ENCODE measurements around the gene CRADD.
"Not testable (repeated sequence)": the region's sequence is repeated elsewhere in the genome, so short reads cannot be mapped to it uniquely, and the experiment has no call there.

CRADD gene

DNA sequence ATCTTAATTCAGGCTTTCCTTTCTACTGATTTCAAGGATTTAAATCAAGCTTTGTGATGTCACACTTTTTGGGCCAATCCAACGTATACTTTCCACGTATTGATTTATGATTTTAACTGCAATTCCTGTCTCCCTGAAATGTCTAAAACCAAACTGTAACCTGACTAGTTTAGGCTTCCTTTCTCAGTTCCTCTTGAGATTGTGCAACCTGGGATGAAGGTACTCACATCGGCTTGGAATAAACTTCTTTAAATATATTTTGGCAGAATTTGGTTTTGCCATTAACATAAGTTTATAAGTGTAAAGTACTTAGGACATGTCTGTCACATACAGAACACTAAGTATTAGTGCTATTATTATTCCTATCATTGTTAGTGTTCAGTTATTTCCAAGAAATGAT, 224.6 kb downstream of the CRADD start:
- DNase-seq (ENCODE audit: low read depth) = no peak

DNA sequence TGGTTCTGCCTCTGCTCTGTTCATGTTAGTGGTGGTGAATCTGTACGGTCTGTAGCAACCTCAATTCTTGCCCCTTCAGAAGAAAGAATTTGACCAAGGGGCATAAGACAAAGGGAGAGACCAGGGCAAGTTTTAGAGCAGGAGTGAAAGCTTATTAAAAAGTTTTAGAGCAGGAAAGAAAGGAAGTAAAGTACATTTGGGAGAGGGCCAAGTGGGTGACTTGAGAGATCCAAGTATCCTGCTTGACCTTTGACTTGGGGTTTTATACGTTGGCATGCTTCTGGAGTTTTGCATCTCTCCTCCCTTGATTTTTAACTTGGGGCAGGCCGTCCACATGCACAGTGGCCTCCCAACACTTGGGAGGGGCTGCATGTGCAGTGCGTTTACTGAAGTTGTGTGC, 225.0 kb downstream of the CRADD start:
- no peak for DNase-seq (ENCODE audit: low read depth)

DNA sequence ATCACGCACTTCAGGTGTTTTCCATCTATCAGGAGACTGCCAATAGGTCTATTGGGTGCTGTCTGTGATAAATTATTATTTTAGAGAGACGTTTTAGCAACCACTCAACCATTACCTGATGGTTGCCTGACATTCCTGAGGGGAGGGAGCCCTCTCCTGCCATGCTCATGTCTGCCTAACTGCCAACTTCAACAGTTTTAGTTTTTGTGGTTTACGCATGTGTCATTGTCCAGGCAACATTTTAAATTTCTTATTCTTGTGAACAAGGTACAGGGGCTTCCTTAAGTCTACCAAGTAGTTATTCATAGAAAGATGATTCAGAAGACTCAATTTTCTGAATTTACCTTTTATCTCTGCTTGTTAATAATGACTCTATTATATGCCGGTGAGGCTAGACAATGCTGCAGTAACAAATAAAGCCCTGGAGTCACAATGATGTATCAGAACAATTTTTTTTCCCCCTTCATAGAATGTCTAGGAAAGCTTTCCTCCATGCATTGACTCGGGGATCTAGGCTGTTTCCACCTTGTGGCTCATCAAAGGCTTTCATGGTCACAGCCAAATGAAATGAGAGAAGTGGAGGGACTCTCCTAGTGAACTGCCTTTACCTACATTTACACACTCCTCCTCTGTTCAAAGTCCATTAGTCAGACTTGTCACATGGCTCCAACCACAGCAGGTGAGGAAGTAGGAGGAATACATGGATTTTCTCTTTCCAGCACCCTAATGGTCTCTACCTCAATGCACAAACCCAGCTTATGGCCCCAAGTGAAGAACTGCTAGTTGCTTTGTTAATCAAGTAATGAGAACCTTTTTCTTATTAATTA, 225.8 kb downstream of the CRADD start:
- no peak for DNase-seq (ENCODE audit: low read depth)

DNA sequence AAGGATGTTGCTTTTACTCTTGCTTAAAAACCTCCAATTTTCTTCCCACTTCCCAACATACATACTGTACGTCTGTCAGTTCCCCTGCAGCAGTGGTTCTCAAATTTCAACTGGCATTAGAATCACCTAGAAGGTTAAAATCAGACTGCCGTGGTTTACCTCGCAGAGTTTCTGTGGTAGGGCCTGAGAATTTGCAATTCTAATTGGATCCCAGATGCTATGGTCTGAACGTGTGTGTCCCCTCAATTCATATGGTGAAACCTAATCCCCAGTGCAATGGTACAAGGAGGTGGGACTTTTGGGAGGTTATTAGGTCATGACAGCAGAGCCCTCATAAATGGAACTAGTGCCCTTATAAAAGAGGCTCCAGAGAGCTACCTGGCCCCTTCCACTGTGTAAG, 226.9 kb downstream of the CRADD start:
- DNase-seq (ENCODE audit: low read depth) = no peak

DNA sequence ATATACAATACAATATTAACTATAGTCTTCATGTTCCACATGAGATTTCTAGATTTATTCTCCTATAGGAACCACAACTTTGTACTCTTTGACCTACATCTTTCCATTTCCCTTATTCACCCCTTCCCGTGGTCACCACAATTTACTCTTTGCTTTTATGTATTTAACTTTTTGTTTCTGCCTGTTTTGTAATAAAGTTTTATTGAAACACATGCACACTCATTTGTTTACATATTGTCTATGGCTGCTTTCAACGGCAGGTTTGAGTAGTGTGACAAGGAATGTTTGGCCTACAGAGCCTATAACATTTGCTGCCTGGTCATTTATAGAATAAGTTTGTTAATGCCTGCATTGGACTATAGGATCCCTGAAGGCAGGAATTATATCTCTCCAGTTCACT, 231.1 kb downstream of the CRADD start:
- DNase-seq (ENCODE audit: low read depth) = no peak

DNA sequence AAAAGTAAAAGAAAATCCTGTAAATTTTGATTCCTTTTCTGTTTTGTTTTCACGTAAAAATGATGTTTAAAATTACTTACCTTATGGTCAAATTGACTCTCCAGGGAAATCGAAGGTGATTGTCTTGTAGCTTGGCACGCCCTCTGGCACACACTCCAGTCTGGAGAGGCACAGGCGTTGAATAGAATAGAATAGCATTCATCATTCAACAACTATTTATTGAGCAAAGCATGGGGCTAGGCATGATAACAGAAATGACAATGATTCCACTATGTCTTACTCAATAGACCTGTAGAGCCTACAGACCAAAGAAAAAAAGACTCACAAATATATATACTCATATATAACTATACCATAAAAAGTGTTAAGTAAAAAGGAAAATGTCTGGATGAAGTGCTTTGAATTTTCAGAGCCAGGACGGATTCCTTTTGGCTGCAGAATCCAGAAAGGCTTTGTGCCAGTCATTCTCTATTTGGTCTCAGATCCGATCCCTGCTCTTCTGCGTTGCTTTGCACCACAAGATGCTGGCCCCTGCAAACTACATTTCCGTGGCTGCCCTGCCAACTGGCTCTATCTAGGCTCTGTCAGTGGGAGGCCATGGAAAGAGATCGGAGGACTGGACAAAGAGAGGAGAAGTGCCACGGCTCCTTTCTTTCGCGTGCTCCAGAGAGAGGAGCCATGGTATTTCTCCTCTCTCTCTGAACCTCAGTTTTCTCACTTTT, 231.8 kb downstream of the CRADD start:
- no peak for DNase-seq (ENCODE audit: low read depth)

DNA sequence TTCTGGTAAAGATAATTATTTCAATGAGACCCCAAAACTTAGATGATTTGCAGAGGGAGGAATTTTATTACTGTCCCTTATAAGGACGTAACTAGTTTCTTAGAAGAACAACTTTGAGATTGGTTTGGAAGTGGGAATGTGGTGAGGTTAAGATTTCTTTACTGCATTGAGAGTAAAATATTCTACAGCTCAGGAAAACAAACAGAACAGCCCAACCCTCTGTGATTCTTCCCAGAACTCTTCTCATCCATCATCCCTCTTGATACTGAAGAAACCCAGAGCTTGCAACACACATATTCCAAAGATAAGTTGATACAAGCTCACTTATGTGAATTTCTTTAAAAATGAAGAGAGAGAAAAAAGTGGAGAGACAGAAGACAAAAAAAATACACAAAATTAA, 234.2 kb downstream of the CRADD start:
- no peak for DNase-seq (ENCODE audit: low read depth)

DNA sequence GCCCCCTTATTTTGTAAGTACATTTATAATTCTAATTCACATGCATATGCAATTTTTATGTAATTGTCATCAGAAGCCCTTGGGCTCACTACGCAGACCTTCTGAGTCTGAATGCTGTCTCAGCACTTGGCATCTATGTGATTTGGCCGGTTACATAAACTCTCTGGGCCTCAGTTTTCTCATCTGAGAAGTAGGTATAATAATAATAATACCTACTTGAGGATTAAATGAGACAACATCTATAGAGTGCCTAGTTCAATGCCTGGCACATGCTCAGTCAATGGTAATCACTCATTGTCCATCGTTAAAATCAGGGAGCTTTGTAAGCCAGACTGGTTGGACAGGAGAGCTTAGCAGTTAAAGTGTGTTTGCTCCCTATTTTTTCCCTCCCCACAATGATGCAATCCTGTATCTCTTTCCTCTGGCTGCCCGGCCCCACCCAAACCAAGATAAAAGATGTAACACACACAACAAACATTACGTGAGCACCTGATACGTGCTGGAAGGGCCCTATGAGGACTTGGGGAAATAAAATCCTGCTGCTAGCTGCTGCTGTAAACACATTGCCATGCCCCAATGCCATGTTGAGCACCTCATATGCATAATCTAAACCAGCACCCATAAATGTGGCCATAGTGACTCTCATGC, 235.0 kb downstream of the CRADD start:
- no peak for DNase-seq (ENCODE audit: low read depth)

DNA sequence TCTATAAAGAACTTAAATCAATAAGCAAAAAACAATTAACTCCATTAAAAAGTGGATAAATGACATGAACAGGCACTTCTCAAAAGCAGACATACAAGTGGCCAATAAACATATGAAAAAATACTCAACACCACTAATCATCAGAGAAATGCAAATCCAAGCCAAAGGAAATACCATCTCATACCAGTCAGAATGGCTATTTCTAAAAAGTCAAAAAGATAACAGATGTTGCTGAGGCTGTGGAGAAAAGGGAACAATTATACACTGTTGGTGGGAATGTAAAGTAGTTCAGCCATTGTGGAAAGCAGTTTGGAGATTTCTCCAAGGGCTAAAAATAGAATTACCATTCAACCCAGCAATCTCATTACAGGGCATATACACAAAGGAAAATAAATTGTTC, 236.7 kb downstream of the CRADD start:
- no peak for DNase-seq (ENCODE audit: low read depth)

DNA sequence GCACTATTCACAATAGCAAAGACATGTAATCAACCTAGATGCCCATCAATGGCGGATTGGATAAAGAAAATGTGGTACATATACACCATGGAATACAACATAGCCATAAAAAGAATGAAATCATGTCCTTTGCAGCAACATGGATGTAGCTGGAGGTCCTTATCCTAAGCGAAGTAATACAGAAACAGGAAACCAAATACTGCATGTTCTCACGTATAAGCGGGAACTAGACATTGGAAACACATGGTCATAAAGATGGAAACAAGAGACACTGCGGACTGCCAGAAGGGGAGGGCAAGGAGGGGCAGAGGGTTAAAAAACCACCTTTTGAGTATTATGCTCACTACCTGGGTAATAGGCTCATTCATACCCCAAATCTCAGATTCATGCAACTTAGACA, 237.1 kb downstream of the CRADD start:
- DNase-seq (ENCODE audit: low read depth) = no peak

DNA sequence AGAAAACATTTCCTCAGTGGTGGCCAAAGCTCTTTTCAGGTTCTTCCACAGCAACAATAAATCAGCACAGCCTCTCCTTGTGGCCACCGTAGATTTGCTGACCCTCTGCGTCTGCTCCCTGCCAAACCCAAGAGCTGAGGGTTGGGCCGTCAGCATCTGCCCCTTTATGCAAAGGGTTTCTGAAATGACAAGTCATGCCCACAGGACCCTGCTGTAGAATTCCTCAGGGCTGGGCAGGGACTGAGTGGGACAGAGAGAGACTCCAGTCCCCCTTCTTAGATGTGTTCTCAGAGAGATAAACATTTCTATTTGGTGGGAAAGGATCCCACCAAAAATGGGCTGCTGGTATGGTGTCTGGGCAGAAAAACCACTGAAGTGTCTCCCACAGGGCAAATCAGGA, 238.2 kb downstream of the CRADD start:
- no peak for DNase-seq (ENCODE audit: low read depth)

DNA sequence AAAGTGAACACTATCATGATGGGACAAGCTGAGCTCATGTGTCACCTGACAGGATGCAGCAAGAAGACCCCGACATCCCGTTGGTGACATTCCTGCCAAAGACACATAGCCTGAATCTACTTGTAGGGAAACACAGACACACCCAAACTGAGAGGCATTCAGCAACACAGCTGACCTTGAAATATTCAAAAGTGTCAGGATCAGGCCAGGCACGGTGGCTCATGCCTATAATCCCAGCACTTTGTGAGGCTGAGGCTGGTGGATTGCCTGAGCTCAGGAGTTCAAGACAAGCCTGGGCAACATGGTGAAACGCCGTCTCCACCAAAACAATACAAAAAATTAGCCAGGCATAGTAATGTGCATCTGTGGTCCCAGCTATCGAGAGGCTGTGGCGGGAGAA, 239.2 kb downstream of the CRADD start:
- no peak for DNase-seq (ENCODE audit: low read depth)

DNA sequence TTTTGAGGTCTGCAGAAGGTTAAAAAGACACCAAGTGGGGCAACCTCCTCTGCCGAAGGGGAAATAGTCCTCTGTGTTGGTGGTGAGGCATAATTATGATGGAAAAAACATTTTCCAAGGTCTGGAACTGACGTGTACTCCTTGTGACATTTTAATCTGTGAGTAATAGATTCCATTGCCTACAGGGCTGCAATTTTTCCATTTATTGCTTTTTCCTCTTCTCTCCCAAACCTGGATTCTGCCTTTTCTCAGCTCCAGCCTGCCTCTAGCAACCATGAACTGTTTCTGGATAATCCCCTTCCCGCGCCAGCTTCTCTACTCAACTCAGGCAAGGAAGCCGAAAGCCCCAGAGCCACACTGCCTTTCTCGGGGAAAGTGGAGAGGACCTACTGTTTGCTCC, 241.1 kb downstream of the CRADD start:
- DNase-seq (ENCODE audit: low read depth) = no peak

DNA sequence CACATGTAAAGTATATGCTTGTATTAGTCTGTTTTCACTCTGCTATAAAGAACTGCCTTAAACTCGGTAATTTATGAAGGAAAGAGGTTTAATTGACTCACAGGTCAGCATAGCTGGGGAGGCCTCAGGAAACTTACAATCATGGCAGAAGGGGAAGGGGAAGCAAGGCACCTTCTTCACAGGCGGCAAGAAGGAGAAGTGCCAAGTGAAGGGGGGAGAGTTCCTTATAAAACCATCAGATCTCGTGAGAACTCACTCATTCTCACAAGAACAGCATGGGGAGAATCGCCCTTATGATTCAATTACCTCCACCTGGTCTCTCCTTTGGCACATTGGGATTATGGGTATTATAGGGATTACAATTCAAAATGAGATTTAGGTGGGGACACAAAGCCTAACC, 241.7 kb downstream of the CRADD start:
- no peak for DNase-seq (ENCODE audit: low read depth)

DNA sequence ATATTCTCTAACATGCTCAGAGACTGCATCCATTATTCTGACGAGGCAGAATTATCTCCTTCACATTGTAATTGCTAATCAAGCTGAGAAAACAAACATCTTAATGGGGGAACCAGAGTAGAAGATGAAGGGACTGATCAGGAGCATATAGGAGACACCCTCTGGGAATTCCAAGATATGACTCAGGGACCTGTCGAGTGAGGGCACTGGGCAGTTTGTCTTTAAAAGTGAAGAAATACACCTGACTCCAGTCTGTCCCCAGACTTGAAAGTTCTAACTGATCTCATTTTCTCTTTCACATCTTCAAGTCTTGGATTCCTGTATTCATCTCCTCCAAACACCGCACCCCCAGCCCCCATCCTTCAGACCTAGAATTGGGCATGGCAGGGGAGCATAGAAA, 244.3 kb downstream of the CRADD start:
- no peak for DNase-seq (ENCODE audit: low read depth)

DNA sequence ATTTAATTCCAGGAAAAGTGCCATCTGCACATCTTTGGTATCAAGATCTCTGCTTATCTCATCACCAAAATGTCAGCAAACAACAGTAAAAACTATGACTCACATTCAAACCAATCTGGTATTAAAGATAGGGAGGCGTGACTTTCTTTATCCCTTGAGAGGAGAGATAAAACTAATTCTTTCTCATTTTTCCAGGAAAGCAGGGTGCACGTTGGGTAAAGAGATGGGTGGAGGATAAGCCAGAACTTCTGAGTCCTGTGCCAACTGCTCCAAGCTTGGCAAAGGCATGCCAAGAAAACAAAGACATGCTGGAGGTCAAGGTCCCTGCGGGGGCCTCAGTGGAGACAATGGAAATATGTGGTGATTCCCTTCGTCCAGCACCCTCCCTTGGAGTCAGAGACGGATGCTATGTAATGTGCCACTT, 245.4 kb downstream of the CRADD start:
- no peak for DNase-seq (ENCODE audit: low read depth)

DNA sequence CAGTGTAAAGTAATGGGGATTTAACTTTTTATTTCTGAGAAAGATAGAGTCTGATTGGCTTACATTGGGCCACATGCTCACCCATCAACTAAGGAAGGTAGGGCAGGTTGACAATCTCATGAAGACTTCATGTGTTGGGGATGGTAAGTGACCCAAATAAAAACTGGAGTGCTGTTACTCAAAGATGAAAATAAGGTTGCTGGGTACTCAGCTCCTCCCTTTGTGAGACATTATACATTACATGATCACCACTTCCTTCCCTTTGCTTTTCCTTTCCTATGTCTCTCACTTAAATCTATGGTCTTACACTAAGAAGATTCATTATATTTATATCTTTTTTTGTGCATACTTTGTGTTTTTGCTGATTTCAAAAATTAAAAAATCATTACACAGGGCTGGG, 247.2 kb downstream of the CRADD start:
- DNase-seq (ENCODE audit: low read depth) = no peak

DNA sequence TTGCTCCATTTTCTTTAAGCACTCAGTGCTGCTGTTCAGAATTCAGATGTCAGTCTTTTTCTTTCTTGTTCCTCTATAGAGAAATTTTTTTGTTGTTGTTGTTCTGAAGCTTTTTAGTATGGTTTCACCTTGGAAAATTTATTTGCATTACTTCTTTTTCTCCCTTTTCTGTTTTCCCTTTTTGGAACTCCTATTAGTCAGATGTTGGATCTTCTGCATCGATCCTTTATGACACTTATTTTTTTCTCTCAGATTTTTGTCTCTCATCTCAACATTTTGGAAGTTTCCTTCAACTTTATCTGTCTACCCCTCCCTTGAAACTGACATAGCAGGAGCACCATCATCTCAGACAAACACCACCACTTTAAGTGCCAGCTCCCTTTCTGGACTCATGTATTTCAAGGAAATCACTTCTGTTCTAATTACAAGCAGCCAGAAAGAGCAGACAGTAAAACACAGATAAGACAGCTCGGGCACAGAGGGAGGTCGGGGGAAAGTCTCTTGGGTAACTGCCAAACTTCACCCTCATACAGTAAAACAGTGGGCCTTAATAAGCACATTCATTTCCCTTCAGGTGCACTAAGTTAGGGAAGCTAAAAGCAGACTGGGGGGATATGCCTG, 248.5 kb downstream of the CRADD start:
- no peak for DNase-seq (ENCODE audit: low read depth)

DNA sequence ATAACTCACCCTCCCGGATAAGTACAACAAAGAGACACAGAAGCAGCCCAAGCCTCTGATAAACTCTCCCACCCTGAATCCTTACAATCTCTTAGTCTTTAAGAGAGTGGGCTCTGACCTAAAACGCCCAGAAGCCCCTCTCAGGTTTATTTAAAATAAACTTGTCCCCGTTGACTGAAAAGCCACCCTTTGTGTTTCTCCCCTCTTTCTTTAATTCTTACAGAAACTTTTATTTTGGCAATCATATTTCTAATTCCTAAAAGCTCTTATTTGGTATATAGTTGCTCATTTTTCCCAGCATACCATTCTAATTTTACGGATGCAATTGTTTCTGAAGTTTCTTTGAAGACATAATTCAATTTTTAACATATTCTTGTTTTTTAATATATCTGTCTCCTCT, 249.1 kb downstream of the CRADD start:
- no peak for DNase-seq (ENCODE audit: low read depth)

DNA sequence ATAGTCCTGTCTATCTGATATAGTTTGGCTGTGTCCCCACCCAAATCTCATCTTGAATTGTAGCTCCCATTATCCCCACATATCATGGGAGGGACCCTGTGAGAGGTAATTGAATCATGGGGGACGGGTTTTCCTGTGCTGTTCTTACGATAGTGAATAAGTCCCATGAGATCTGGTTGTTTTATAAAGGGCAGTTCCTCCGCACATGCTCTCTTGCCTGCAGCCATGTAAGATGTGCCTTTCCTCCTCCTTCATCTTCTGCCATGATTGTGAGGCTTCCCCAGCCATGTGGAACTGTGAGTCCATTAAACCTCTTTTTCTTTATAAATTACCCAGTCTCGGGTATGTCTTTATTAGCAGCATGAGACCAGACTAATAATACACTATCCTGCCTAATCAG, 251.9 kb downstream of the CRADD start:
- DNase-seq (ENCODE audit: low read depth) = not testable (repeated sequence)

DNA sequence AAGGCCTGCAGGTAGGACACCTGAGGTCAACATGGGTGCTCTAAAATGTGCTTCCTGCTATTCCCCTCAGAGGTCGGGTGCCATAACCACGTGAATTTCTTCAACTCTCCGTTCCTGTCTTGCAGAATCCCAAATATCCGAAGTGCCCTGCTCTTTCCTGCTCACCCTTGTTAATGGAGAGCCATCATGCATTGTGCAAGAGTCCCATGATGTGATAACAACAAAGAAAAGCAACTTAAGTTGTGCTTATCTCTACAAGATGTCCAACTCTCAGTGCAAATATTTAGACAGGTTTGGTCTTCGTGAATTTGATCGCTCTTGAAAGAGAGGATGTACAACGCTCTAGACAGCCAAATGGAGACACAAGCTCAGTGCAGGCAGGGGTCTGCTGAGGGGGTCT, 260.6 kb downstream of the CRADD start:
- DNase-seq (ENCODE audit: low read depth) = no peak

DNA sequence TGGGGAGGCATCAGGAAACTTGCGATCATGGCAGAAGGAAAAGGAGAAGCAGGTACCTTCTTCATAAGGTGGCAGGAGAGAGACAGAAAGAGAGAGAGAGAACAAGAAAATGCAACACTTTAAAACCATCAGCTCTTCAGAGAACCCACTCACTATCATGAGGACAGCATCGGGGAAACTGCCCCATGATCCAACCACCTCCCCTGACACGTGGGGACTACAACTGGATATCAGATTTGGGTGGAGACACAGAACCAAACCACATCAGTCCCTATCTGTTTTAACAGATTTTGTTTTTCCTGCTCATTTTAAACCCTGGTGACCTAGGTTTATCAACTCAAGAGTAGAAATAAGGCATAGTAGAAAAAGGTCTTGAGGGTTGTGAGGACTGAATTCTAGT, 261.1 kb downstream of the CRADD start:
- no peak for DNase-seq (ENCODE audit: low read depth)

DNA sequence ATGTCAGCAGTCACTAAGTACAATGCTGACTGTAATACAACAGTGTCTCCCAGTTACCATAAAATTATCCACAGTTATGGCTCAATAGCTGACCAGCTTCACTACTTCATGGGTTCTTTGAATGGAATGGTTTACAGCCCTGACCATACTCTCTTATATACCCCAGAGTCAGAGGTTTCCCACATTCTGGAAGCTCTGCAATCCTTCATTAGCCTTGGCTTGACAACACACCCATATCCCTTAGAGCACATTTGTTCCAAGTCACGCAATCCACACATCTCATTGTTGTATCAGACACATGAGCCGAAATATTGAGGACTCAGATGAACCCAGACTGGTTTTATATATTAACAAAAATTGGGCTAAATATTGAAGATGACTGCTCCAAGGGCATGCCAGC, 261.8 kb downstream of the CRADD start:
- no peak for DNase-seq (ENCODE audit: low read depth)

Data from stimulated activated CD8-positive, alpha-beta memory T cell treated with anti-CD3 and anti-CD28 coated beads, Interleukin-4, amount 100 ng/mL, for 24 hours (primary cell).